K562 (cell line): ENCODE results near the gene JADE2. TPM values are rescaled to one million over a fixed set of nuclear protein-coding genes. Genes with fewer than 3 reads are reported as not detected.

Experiments
- GTF3C2 ChIP-seq: IDR thresholded peaks from 3 replicates; pipeline ENCODE4 v1.6.1; 2011; ENCODE audit warnings: borderline replicate concordance, mild to moderate bottlenecking, moderate library complexity; ENCODE audit not compliant: insufficient read length; ENCODE audit errors: extremely low read depth
- HBP1 ChIP-seq: fragments of 450-650 bp; formaldehyde crosslinking; IDR thresholded peaks from 2 replicates; pipeline ENCODE4 v1.4.0; 2022; ENCODE audit warnings: missing genetic modification characterization
- JUND ChIP-seq, 2 experiments: IDR thresholded peaks; 2 replicates in 1 of 2; 3 replicates in 1 of 2; pipeline ENCODE4 v1.6.1; 2011; ENCODE audit warnings: borderline replicate concordance in 2 of 2, low read depth in 2 of 2, low read length in 2 of 2, improper control_type of control experiment in 1 of 2, missing biosample characterization in 1 of 2, missing genetic modification characterization in 1 of 2, missing genetic modification reagents in 1 of 2
- KDM1A ChIP-seq, 2 experiments: fragments of 450-650 bp; IDR thresholded peaks; 2 replicates each; pipeline ENCODE4 v1.6.1; 2016; ENCODE audit warnings: mild to moderate bottlenecking in 2 of 2
- MEIS2 ChIP-seq: fragments of 450-650 bp; IDR thresholded peaks from 2 replicates; pipeline ENCODE4 v1.6.1; 2014; ENCODE audit warnings: mild to moderate bottlenecking; ENCODE audit not compliant: partially characterized antibody
- MYBL2 ChIP-seq, 2 experiments: fragments of 450-650 bp in 1 of 2; sonication (generic) in 1 of 2; formaldehyde crosslinking in 1 of 2; IDR thresholded peaks; 2 replicates each; pipeline versions ENCODE4 v1.6.1 to v1.8.1; 2017 to 2022; ENCODE audit warnings: borderline replicate concordance in 1 of 2, inconsistent platforms in 1 of 2, low read depth in 1 of 2, mild to moderate bottlenecking in 1 of 2, missing genetic modification reagents in 1 of 2, moderate library complexity in 1 of 2
- NBN ChIP-seq: fragments of 450-650 bp; IDR thresholded peaks from 2 replicates; pipeline ENCODE4 v1.6.1; 2016; ENCODE audit warnings: low read depth, mild to moderate bottlenecking
- NFIC ChIP-seq: fragments of 450-650 bp; IDR thresholded peaks from 2 replicates; pipeline ENCODE4 v1.6.1; 2017; ENCODE audit warnings: mild to moderate bottlenecking, inconsistent platforms
- NRF1 ChIP-seq, 2 experiments: fragments of 450-650 bp; IDR thresholded peaks in 1 of 2; conservative IDR thresholded peaks in 1 of 2; 2 replicates each; pipeline ENCODE4 v1.6.1; 2014; ENCODE audit warnings: mild to moderate bottlenecking in 2 of 2
- RAD21 ChIP-seq, 2 experiments: fragments of 250-450 bp in 1 of 2; fragments of 450-650 bp in 1 of 2; sonication (Bioruptor Pico) in 1 of 2; formaldehyde crosslinking in 1 of 2; IDR thresholded peaks in 1 of 2; conservative IDR thresholded peaks in 1 of 2; 2 replicates each; pipeline versions ENCODE4 v1.4.0 to v1.8.0; 2020 to 2022; ENCODE audit warnings: mild to moderate bottlenecking in 2 of 2, moderate library complexity in 1 of 2
- RBM22 ChIP-seq: fragments of 200-400 bp; formaldehyde crosslinking; IDR thresholded peaks from 2 replicates; pipeline ENCODE4 v1.6.1; 2018; ENCODE audit warnings: low read length, low read depth; ENCODE audit not compliant: poor library complexity, severe bottlenecking
- YBX1 ChIP-seq: fragments of 450-650 bp; IDR thresholded peaks from 2 replicates; pipeline ENCODE4 v1.7.1; 2016; ENCODE audit warnings: mild to moderate bottlenecking
- ZBTB7A ChIP-seq: IDR thresholded peaks from 2 replicates; pipeline ENCODE4 v1.6.1; 2011; ENCODE audit warnings: low read depth, mild to moderate bottlenecking, low read length, moderate library complexity, borderline replicate concordance; ENCODE audit not compliant: control insufficient read depth
- ZNF316 ChIP-seq: fragments of 450-650 bp; IDR thresholded peaks from 2 replicates; pipeline ENCODE4 v1.6.1; 2016
- ZNF583 ChIP-seq: fragments of 250-450 bp; sonication (Bioruptor Pico); IDR thresholded peaks from 2 replicates; pipeline ENCODE4 v1.4.0; 2020
- polyA plus RNA-seq, 8 experiments: library from polyadenylated mRNA; depleted of rRNA in 4 of 8; stranded (reverse) in 5 of 8; unstranded in 3 of 8; fragments of >200 nt; fragmentation: Nextera tagmentation in 2 of 8; fragmentation: Illumina TruSeq in 1 of 8; extraction: Ambion mirVana in 2 of 8; extraction: Trizol in 1 of 8; gene quantifications; 2 replicates each; pipeline versions ENCODE4 v1.2.1 to v1.2.3, GENCODE V29; 2011 to 2014; ENCODE audit warnings: inconsistent platforms in 1 of 8, missing spikeins in 1 of 8
- total RNA-seq, 7 experiments: library from RNA; depleted of rRNA in 6 of 7; stranded (reverse); fragments of >200 nt in 6 of 7; fragmentation: Illumina TruSeq in 2 of 7; extraction: Trizol in 2 of 7; gene quantifications; 2 replicates each; pipeline versions ENCODE4 v1.2.1 to v1.2.3, GENCODE V29; 2011 to 2021; ENCODE audit warnings: low replicate concordance in 1 of 7
- TF ChIP-seq, protein P1 (sequence below): sonication (generic); formaldehyde crosslinking; IDR thresholded peaks from 2 replicates; pipeline ENCODE4 v1.8.0; 2022; ENCODE audit warnings: mild to moderate bottlenecking, missing genetic modification reagents

The JADE2 gene
- total and polyA plus RNA-seq, 9 of the 15 experiments (the other 6 are each of a cell fraction or from before 2014, with no cell fraction given) = 0.50 to 23.3 (median 9.1) TPM

- no peak for TF ChIP-seq ZNF583 (CRISPR knock-in tag)
- TF ChIP-seq RAD21 (CRISPR knock-in tag; conservative IDR thresholded peaks at IDR 0.05 in 1 of 2, IDR thresholded peaks at IDR 0.05 in 1 of 2) = 0 out of 4 replicates have a peak, but pooled peaks of 1 of the 2 experiments have one; percentile 12
- no peak for TF ChIP-seq GTF3C2
- TF ChIP-seq MYBL2 (IDR thresholded peaks at IDR 0.05; ENCODE audit: low read depth) = no peak
- TF ChIP-seq MYBL2 (CRISPR knock-in tag; IDR thresholded peaks at IDR 0.05; ENCODE audit: borderline replicate concordance) = no peak
- peak; percentile 56 for TF ChIP-seq NBN
- TF ChIP-seq YBX1 = no peak
- TF ChIP-seq ZNF316 = no peak
- TF ChIP-seq JUND (IDR thresholded peaks at IDR 0.05; ENCODE audit: borderline replicate concordance, low read depth, low read length) = peak; percentile 28; the same call in 1 of the 2 replicates
- TF ChIP-seq JUND (tag; IDR thresholded peaks at IDR 0.05; ENCODE audit: borderline replicate concordance, low read depth, low read length) = no peak
- TF ChIP-seq KDM1A (IDR thresholded peaks at IDR 0.05) = peak in 1 of 2 experiments; percentile 21; a peak in 1 of 4 replicates
- TF ChIP-seq RBM22 = peak; percentile 7
- TF ChIP-seq, protein P1, sequence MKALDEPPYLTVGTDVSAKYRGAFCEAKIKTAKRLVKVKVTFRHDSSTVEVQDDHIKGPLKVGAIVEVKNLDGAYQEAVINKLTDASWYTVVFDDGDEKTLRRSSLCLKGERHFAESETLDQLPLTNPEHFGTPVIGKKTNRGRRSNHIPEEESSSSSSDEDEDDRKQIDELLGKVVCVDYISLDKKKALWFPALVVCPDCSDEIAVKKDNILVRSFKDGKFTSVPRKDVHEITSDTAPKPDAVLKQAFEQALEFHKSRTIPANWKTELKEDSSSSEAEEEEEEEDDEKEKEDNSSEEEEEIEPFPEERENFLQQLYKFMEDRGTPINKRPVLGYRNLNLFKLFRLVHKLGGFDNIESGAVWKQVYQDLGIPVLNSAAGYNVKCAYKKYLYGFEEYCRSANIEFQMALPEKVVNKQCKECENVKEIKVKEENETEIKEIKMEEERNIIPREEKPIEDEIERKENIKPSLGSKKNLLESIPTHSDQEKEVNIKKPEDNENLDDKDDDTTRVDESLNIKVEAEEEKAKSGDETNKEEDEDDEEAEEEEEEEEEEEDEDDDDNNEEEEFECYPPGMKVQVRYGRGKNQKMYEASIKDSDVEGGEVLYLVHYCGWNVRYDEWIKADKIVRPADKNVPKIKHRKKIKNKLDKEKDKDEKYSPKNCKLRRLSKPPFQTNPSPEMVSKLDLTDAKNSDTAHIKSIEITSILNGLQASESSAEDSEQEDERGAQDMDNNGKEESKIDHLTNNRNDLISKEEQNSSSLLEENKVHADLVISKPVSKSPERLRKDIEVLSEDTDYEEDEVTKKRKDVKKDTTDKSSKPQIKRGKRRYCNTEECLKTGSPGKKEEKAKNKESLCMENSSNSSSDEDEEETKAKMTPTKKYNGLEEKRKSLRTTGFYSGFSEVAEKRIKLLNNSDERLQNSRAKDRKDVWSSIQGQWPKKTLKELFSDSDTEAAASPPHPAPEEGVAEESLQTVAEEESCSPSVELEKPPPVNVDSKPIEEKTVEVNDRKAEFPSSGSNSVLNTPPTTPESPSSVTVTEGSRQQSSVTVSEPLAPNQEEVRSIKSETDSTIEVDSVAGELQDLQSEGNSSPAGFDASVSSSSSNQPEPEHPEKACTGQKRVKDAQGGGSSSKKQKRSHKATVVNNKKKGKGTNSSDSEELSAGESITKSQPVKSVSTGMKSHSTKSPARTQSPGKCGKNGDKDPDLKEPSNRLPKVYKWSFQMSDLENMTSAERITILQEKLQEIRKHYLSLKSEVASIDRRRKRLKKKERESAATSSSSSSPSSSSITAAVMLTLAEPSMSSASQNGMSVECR (CRISPR knock-in tag) = 0 out of 2 replicates have a peak, but pooled peaks have one; percentile 23
- peak; percentile 66; the same call in 1 of the 2 replicates for TF ChIP-seq ZBTB7A
- TF ChIP-seq HBP1 = peak; percentile 34; the same call in 1 of the 2 replicates
- peak; percentile 53 for TF ChIP-seq MEIS2
- TF ChIP-seq NFIC = peak; percentile 22
- peak; percentile 65 to 72 for TF ChIP-seq NRF1 (conservative IDR thresholded peaks at IDR 0.05 in 1 of 2, IDR thresholded peaks at IDR 0.05 in 1 of 2)
Measured at GRCh38 chr5:134525683-134526482, 413 bp downstream of the JADE2 start (continued).
